ENCODE results near the gene GPATCH2L. TPM values are rescaled to one million over a fixed set of nuclear protein-coding genes. Genes with fewer than 3 reads are reported as not detected.

The GPATCH2L gene
- total RNA-seq (ENCODE audit: insufficient read depth, low replicate concordance) = 71.5 TPM

- DNase-seq (ENCODE audit: low spot score) = peak; percentile 95
These were observed at the start of gene GPATCH2L for GRCh38 chr14:76151398-76152332. Gene GPATCH2L, plus strand, starts transcription at chr14:76151922. Its CDS starts 2,442 bp downstream, at chr14:76154364.

- no peak for DNase-seq (ENCODE audit: low spot score)
These were observed 46.8 kb upstream of the GPATCH2L start for GRCh38 chr14:76104802-76105355.

DNA sequence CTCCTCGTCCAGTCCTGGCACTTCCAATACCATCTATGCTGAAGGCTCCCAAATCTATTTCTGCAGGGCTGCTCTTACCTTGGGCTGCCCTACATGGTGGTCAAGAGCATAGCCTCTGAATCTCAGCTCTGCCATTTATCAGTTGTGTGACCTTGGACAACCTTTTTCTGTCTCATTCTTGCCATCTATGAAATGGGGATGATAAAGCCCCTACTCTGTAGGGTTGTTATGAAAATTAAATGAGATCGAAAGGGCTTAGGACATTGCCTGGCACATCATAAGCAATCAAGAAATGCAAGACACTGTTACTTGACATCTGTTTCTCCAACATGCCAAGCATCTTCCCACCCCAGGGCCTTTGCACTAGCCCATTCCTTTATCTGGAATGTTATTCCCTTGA is 45.5 kb upstream of the GPATCH2L start:
- DNase-seq (ENCODE audit: low spot score) = no peak

GRCh38 chr14:76109087-76109880 is 42.4 kb upstream of the GPATCH2L start:
- no peak for DNase-seq (ENCODE audit: low spot score)

GRCh38 chr14:76112889-76113624 is 38.7 kb upstream of the GPATCH2L start:
- no peak for DNase-seq (ENCODE audit: low spot score)

GRCh38 chr14:76113691-76114090 is 38.0 kb upstream of the GPATCH2L start:
- DNase-seq (ENCODE audit: low spot score) = no peak

GRCh38 chr14:76115010-76115422 is 36.7 kb upstream of the GPATCH2L start:
- no peak for DNase-seq (ENCODE audit: low spot score)

GRCh38 chr14:76117789-76118484 is 33.8 kb upstream of the GPATCH2L start:
- DNase-seq (ENCODE audit: low spot score) = no peak

GRCh38 chr14:76118594-76118993 is 33.1 kb upstream of the GPATCH2L start:
- DNase-seq (ENCODE audit: low spot score) = no peak

DNA sequence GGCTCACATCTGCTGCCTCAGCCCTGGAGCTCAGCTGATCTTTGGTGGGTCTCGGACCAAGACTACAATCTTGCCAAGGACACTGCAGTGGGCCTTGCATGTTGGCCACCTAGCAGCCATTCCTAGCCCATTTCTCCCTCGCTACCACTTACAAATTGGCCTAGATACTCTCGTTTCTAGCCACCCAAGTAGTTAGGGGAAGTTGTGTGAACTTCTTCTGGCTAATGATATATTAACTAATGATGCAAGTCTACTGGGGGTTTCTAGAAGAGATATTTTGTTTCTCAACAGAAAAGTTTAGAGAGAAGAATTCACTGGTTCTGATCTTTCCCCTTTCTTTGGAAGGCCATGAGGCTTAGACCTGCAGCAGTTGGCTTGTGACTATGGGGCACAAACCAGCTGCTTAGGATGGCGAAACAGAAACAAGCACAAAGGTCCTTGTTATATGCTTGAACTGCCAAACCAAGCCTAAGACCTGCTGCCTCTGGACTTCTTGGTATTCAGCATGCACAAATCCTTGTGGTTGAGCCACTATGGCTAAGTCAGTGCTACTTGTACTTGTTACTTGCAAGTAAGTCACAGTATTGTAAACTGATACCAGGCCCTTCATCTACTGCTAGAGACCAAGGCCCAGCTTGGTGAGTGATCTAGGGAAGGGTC is 30.5 kb upstream of the GPATCH2L start:
- DNase-seq (ENCODE audit: low spot score) = no peak

- DNase-seq (ENCODE audit: low spot score) = no peak
These were observed 28.1 kb upstream of the GPATCH2L start for GRCh38 chr14:76123426-76124225.

DNA sequence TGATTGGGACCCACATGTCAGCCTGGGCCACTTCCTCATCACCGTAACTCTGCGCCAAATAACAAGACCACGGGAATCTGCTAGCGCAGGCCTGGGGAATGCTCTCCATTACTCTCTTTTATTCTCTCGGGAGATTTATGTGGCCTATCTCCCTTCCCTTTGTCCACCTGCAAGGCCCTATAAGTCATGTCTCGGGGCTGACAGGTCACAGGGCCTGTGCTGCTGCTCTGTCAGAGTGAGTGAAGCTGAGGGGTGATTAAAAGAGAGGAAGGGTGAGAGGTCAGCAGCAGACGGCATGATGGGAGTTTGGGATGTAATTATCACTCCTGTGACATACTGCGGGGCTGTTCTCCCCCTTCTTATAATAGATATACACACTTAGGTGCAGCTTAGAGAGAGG is 26.2 kb upstream of the GPATCH2L start:
- no peak for DNase-seq (ENCODE audit: low spot score)

GRCh38 chr14:76126076-76126475 is 25.6 kb upstream of the GPATCH2L start:
- DNase-seq (ENCODE audit: low spot score) = no peak

DNA sequence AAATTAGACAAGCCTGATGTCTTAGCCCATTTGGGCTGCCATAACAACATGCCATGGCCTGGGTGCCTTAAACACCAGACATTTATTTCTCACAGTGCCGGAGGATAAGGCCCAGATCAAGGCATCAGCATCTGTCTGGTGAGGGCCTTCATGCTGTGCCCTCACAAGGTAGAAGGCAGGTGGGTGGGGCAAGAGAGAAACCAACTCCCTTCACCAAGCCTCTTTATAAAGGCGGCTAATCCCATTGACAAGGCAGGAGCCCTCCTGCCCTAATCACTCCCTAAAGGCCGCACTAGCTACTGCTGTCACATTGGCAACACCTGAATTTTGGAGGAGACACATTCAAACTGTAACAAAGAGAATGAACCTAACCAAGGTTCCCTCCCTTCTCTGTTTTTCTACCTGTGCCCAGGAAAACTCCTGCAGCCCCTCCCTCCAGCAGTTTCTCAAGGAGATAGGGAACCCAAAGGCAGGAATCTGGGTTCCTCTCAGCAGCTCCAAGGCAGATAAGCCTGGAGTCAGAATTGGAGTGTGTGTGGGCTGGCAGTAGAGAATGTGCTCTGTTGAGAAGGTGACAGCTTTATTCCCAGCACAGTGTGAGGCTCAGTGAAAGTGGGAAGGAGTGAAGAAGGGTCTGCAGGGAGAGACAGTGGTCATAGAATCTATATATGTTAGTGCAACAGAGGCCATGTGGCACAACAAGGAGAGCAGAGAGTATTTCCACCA is 21.7 kb upstream of the GPATCH2L start:
- DNase-seq (ENCODE audit: low spot score) = no peak

GRCh38 chr14:76131071-76131965 is 20.4 kb upstream of the GPATCH2L start:
- no peak for DNase-seq (ENCODE audit: low spot score)

DNA sequence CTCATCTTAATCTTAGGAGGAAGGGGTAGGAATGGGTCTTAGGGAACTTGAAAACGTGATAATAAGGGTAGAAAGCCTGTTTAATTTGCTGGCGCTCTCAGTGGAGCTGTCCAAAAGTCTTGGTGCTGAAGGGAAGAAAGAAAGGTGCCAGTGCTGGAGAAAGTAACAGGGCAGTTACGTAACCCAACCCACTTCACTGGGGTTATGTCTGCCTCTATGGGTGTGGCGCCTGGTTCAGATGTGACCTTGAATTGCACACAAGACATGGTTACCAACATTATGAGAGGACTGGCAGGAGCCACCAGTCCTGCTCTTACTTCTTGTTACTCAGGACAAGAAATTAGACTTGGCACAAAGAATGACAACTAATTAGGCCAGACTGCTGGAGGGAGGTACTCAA is 18.6 kb upstream of the GPATCH2L start:
- DNase-seq (ENCODE audit: low spot score) = peak; percentile 25

- DNase-seq (ENCODE audit: low spot score) = no peak
These were observed 17.5 kb upstream of the GPATCH2L start for GRCh38 chr14:76134231-76134630.

GRCh38 chr14:76135722-76136121 is 16.0 kb upstream of the GPATCH2L start:
- DNase-seq (ENCODE audit: low spot score) = no peak
